ENCODE measurements around the gene NCR3LG1.

Gene NCR3LG1

DNA sequence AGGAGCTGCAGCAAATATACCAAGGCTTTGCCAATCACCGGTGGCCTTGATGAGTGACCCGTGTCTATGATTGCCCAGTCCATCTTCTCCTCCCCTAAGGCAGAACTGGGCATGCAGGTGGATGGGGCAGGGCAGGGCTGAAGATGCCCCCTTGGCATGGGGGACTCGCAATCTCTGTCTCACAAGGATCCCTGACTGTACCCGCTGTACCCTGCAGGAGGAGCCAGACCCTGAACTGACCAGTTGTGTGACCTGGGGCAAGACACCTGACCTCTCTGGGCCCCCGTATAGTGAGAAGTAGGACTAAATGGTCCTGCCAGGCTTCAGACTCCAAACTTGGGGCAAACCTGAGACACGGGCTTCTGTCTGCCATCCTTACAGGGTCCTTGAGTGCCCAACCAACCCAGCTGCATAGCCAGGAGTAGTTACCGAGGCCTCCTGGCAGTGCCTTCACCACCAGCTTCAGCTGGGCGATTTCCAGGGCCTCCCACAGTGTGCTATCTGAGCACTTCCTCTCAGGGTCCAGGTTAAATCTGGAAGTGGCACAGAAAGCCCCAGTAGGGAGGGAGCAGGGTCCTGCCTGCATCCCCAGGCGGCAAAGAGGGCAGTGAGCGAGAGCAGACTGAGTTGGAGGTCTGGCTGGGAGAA is 43.3 kb downstream of the NCR3LG1 start:
- no peak for DNase-seq

DNA sequence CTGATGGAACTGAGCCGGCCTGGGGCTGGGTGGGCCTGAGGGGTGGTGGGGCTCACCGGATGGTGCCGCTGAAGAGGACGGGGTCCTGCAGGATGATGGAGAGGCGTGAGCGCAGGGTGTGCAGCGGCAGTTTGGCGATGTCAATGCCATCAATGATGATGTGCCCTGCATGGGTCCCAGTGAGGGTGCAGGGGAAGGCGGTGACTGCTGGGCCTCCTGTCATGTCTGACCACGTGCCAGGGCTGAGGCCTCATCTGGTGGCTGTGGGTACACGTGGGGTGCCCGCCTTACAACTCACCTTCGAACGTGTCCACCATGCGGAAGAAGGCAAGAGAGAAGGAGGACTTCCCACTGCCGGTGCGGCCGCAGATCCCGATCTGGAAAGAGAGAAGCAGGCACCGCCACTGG is 44.0 kb downstream of the NCR3LG1 start:
- no peak for DNase-seq

DNA sequence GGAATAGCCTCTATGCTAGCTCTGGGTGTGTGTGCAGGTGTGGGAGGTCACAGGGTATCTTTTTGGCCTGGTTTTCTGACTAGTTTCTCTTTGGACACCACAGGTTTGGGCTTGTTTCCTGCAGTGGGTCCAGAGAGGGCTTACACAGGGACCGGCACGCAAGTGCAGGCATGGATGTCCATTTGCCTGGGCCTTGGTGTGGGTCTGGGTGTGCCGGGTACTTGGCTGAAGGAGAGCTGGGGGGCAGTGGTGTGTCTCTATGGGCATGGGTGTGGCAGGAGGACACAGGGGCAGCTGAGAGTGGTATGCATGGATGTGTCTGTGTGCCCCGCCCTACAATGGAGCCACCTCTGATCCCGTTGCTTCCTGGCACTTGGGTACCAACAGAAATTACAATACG is 44.4 kb downstream of the NCR3LG1 start:
- DNase-seq = no peak

DNA sequence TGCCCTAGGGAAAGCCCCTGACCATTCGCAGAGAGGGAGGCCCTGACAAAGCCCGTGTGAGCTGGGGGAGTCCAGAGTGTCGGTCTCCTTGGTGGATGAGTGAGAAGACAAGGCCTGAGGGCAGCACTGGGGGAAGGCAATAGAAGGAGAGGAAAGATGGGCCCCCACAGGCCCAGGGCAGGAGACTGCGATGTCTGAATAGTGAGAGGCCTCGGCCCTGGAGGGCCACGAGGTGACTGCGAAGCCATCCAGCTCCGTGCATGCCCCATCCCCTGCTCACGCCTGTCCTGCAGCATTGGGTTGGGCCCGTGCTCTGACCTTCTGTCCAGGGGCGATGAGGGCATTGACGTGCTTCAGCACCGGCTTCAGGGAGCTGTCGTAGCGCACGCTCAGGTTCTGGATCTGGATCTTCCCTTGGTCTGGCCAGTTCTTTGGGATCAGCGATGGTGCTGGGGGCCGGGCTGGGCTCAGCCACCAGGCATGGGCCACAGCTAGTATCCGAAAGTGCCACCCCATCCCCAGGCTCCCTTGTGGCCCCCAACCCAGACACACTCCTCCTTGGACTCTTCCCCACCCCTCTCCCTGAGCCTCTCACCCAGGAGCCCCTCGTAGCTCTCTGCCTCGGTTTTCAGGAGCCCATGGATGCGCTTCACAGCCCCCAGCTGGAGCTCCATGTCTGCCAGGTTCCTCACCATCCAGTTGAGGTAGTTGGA is 45.2 kb downstream of the NCR3LG1 start:
- no peak for DNase-seq

DNA sequence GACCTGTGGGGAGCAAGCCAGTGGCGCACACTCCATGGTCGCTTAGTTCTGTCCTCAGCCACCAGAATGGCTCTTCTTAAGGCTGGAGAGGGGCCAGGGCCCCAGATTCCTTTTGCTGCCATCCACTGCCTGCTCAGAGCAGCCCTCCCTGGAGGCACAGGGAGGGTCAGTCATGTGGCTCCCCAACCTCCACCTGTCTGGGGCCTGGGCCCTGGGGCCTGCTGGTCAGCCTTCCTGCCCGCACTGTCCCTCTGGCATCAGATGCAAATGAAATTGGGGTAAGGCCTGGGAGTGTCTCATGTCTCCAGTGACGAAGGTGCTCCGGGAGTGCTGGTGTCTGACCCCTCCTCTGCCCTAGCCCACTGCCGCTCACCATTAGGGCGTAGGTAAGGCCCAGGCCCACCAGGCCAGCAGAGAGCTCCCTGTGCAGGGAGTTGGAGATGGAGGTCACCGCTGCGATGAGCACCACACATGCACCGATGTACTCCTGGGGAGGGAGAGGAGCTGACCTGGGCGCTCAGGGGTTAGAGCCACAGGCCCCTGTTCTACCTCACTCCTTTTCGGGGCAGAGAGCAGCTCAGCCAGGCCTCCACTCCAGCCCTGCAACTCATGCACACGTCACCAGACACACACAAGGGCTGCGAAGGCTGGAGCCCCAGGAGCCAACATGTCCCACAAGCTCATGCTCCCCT is 45.9 kb downstream of the NCR3LG1 start:
- DNase-seq = no peak

DNA sequence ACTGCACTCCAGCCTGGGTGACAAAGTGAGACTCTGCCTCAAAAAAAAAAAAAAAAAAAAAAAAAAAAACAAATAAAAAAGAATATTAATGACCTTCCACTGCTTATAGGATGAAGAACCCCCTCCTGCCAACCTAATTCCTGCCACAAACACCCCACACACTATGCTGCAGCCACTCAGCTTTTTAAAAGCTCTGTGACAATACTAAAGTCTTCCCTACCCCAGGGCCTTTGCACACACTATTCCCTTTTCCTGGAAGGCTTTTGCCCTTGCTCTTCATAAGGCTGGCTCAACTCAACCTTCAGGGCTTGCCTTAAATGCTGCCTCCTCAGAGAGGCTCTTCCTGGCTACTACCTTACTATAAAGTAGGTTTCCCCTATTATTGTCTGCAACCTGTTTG is 47.6 kb downstream of the NCR3LG1 start:
- no peak for DNase-seq

DNA sequence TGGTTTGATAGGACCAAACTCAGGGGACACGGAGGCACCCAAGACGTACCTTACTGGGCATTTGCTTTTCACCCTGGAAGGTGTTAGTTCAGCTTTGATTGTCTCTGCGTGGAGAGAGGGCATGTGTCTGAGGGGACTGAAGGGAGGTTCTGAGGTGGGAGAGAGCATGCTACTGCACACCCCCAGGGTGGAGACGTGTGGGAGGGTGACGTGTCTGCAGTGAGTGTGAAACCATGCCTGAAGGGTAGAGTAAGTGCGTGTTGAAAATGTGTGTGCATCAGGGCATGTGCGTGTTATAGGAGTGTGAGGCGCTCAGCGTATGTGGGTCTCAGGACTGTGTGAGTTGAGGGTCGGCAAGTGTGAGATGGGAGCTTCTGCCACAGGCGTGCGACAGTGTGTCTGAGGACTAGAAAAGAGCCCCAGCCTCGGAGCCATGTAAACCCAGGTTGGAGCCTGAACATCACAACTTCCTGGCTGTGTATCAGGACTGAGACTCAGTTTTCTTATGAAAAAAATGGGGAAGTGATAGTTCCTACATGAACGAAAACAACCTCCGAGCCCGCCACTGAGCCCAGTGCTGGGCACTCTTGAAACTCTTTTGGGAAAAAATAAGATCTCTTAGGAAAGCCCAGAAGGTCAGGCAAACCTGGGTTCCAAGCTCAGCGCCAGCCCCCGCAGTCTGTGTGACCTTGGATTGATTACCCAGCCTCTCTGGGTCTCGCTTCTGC is 48.6 kb downstream of the NCR3LG1 start:
- no peak for DNase-seq

DNA sequence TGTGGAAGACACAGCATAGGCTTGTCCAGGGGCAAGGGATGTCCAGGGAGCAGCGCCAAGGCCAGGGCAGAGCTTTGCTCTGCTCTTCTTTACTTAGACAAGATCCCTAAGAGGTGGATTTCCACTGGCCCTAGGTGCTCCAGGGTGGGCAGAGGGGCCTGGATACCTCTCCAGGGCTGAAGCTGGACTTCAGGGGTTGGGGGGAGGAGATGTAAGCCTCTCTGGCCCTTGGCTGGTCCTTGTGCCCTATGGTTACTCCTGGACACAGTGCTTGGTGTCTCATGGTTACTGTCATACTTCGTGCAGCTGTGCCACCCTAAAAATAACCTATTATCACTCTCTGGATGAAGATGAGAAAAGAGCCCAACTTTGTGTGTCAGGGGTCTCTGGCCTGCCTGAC is 49.7 kb downstream of the NCR3LG1 start:
- DNase-seq = no peak

DNA sequence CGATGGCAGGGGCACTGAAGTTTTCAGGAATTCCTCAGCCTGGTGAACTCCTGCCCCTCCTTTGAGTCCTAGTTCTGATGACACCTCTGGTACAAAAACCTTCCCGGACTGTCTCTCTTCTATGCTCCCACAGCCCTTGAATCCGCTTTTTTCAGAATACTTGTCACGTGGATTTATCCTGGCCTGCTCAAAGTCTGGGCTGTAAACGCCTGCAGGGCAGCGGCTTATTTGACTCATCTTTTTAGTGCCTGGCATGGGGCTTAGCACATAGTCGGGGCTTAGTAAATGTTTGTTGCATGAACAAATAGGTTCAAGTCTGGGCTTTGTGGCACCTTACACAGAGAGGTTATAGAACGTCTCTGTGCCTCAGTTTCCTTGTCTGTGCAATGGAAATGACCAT is 50.2 kb downstream of the NCR3LG1 start:
- DNase-seq = no peak

DNA sequence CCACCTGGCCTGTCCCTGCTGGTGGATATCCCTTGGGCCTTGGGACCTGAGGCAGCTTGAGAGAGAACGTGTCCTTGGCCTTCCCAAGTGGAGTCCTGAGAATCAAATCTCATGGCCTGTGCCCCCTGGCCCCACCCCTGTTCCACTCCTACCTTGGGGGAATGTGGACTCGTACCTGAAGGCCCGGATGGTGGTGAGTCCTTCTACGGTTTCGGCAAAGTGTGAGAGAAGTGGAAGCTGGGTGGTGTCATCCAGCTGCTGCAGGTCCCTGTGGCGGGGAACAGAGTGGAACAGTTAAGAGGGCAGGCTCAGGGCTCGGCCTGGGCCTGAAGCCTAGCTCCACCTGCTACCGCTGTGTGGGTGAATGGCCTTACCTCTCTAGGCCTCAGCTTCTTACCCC is 50.9 kb downstream of the NCR3LG1 start:
- DNase-seq = no peak

DNA sequence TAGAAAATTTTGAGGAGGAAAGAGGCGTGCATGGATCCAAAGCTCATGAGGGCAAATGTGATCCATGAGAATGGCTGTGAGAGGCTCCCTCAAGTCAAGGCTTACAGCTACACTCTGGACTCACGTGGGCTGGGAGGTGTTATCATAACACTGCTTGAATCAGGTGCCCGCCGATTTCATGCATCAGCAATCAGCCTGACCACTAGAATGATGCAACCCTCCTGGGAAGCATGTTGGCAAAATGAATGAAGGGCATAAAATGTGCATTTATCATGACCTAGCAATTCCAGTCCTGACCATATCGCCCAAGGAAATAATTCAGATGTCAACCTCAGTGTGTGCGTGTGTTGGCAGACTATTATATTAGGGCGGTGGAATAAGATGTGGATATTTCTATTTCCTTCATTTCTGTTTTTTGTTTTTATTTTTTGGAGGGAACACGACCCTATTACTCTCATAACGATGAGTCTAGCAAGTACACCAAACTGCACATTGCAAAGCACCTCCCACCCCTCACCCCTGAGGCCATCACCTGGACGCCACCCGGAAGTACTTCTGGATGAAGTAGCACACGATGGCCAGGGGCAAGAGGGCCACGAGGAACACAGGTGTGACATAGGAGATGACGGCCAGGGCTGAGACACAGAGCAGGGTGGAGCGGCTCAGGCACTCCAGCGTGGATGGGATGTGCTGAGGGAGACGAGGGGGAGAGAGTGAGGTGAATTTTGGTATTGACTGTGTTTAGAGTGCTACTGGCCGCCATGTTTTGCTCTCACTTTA is 52.6 kb downstream of the NCR3LG1 start:
- DNase-seq = no peak

DNA sequence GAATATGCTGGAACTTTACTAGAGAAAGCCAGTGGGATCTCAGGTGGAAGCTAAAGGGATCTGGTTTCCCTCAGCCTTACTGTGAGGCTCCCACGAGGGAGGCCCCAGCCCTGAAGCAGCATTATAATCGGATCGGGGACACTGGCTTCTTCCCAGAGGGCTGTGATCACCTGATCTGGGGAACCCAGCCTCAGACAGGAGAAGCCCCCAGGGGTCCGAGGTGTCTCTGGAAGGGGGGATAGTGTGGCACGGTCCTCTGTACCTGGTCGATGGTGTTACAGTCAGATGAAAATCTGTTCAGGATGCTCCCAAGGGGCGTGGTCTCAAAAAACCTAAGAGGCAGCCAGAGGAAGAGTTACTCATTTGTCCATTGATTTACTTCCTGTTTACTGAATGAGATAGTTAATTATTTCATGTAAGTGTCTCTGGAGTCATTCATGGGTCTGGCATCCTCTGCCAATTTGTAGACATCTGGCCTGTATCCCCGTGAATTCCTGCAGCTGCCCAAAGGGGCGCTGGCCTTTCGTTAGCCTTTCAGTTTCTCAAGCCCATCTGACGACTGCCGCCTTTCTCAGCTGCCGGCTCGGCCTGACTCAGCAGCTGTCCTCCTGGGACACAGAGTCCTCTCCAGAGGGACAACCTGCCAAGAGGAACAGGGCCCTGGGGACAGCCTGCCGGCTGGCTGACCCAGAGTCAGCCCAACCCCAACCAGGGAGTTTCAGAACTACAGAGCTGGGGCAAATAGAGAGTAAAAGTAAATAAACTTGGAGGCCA is 53.8 kb downstream of the NCR3LG1 start:
- DNase-seq = peak in 1 of 2 experiments; percentile 16

DNA sequence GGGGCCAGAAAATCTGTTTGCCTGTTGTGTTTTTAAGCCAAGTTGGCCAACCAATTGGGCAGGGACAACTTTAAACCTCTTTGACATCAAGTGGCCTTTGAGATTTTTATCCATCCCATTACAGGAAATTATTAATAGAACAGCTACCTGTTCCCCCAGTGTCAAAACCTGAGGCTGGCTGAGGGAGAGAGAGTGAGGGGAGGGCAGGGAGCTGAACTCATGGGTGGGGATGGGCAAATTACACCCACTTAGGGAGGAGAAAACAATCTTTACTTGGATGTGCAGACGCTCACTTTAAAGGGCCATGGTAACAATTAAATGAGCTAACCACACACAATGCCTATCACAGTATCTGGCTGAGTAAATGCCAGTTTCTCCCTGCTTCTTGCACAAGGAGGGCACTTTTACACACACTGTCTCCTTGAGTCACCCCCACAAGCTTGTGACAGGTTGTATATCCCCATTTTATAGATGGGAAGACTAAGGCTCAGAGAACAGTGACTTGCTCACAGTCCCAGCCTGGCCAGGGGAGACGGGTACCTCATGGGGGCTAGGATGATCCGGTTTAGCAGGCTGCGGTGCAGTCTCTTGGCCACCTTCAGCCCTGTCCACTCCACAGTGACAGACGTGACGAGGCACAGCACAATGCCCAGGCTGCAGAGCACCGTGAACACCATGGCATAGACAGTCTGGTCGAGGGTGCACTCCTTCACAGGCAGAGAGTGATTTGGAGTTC is 54.6 kb downstream of the NCR3LG1 start:
- DNase-seq = no peak

DNA sequence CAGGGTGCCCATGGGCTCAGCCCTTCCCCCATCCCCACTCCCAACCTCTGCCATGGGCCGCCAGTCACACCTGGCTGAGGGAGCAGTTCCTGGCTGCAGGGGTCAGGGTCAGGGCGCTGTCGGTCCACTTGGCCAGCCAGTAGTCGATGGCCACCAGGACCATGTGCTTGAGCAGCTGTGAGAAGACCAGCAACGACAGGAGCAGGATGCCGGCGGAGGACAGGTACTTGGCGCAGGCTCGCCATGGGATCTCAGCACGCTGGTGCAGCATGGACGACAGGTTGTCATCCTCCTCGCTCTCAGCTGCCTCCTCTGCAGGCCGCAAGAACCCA is 55.2 kb downstream of the NCR3LG1 start:
- no peak for DNase-seq

DNA sequence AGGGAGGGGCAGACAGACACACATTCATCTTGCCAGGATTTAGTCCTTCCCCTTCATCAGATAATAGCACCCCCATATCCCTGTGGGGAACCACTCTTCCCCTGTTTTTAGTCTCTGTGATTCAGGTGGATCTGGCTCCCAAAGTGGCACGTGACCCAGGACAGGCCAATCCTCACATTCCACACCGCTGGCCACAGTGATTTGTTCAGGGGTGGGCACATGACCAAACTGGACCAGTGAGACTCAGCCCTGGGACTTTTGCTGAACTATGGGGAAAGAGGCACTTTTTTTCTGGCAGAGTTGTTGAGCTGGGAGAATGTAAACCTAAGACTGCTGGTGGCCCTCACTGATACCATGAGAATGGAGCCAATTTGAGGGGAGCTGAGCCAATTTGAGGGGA is 56.0 kb downstream of the NCR3LG1 start:
- no peak for DNase-seq

DNA sequence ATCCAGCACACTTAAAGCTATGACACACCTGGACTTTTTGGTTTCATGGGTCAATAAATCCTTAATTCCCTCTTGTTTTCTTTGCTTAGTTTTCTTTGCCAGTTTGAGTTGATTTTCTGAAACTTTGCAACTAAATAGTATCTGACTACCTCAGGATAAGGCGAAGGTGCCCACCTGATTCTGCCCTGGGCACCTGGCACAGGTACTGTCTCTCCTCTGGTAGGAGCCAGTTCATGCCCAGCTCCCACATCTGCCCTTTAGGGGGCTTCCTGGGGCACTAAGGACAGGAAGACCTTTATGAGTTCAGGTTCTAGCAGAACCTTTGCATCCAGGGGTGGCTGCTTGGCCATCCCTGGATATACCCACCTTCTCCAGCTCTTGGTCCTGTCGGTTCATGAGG is 56.4 kb downstream of the NCR3LG1 start:
- no peak for DNase-seq

DNA sequence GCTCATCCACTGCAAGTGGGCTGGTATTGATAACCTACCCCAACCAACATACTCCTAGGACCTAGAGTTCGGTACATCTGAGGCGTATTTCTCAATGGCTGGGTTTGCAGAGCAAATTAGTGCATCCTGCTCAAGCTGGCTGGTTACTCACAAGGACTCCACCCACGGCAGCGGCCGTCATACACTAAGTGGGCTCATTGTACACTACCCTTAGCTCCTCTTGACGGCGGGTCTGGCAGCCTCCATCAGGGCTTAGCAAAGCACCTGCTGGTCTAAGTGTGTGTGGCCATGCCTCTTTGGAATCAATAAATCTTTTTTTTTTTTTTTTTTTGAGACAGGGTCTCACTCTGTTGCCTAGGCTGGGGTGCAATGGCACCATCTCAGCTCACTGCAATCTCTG is 57.0 kb downstream of the NCR3LG1 start:
- DNase-seq = no peak

DNA sequence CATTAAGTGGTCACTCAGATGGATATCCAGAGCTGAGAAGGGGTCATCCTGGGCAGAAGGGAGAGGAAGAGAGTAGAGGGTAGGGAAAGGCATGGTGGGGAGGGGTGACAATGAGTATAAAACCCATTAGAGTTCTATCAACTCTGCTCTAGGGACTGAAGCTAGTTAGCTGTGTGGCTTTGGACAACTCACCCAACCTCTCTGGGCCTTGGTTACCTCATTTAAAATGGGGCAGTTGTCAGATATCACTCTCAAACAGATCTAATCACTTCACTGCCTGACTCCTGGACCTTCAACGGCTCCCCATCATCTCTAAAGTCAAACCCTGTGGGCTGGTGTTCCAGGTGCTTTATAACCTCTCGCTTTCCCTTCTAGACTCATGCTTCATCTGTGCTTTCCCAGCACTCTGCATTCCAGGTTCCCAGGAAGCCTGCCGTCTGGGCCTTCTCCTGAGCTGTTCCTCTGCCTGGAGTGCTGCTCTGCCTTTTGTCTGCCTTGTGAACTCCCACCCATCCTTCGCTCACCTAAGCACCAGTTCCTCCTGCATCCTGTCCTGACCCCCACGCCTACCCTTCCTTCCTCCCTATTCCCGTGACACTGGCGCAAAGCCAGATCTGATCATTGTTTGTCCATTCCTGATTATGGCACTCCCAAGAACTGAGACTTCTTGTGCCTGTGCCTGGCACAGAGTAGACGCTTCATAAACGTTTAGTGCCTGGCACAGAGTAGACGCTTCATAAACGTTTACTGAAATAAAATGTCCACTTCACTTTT is 59.2 kb downstream of the NCR3LG1 start:
- DNase-seq = no peak

DNA sequence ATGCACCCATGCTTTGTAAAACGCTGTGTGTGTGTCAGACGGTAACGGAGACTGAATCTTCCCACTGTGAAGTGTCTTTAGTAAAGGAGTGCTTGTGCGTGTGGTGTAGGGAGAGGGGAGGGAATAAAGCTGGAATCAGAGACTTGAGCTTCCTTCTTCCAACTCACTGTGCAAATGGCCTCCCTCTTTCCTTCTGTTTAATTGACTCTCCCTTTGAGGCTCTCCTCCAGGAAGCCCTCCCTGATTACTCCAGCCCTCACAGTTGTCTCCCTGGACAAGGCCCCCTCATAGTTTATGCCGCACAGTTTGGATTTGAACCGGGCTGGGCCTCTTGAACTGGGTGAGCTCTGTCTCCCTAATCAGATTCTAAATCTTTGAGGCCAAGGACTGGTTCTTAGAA is 59.8 kb downstream of the NCR3LG1 start:
- DNase-seq = no peak

DNA sequence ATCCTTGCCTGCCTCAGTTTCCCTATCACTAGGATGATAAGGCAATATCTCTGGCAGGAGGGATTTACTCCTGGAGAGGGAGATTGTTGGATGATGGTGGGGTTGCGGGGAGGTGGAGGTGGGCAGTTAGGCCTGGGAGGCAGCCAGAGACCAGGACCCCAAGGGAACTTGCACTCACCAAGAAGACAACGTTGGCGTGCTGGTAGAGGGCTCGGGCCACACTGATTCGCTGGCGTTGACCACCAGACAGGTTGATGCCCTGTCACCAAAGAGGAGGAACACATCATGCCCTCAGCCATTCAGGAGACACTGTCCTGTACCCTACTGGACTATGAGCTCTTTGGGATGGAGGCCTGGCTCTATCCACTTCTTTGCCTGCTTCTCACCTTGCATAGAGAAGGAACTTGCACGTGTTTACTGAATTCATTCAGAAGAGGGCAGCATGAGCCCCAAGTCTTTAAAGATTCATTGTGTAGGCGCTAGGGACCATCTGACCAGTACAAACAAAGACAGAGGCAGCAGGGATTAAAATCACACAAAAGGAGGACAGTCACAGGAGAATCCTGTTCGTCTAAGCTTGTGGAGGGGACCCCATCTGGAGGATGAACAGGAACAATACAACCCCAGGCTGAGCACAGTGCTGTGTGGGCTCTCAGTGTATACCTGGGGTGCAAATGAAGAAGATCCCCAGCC is 61.0 kb downstream of the NCR3LG1 start:
- DNase-seq = no peak

Data from SW 1271 (cell line).